ENCODE measurements around the gene ARID1A.

The ARID1A gene

GRCh38 chr1:26694638-26695355 is 1.0 kb upstream of the ARID1A start:
- Histone ChIP-seq H3K36me3 (ENCODE audit: low read length) (0 out of 2 replicates have a peak, but pooled peaks cover 7% of the 10 kb centered on the region), H3F3A (ENCODE audit: insufficient read depth) (peaks cover 38% of the 10 kb centered on the region), H3K27me3 (ENCODE audit: low read length) (no peaks in the 10 kb centered on the region), H3K4me3 (ENCODE audit: insufficient read depth, low read length, poor library complexity, severe bottlenecking) (peak overlapping the region; percentile 61), H3K4me2 (ENCODE audit: low read depth, low read length, poor library complexity, severe bottlenecking) (peak overlapping the region; percentile 83), H4K20me1 (ENCODE audit: low read depth, low read length) (peaks cover 15% of the 10 kb centered on the region), H3K9me3 (ENCODE audit: insufficient read depth, low read length) (no peaks in the 10 kb centered on the region), H3K27ac (ENCODE audit: low read depth, low read length) (peak overlapping the region; percentile 80), H3K9me2 (replicated peaks; ENCODE audit: insufficient read depth, low read length) (no peaks in the 10 kb centered on the region), H3K9ac (ENCODE audit: low read length) (peak overlapping the region; percentile 93), H3K79me2 (ENCODE audit: insufficient read depth, low read length) (peaks cover 35% of the 10 kb centered on the region), H2AFZ (ENCODE audit: low read depth, low read length, severe bottlenecking) (peak overlapping the region; percentile 80)
- TF ChIP-seq EZH2phosphoT487 (conservative IDR thresholded peaks at IDR 0.05; ENCODE audit: low read length): no peak

- Histone ChIP-seq H3K4me2 (ENCODE audit: low read depth, low read length, poor library complexity, severe bottlenecking) (peak overlapping the region; percentile 90), H3K9me2 (replicated peaks; ENCODE audit: insufficient read depth, low read length) (no peaks in the 10 kb centered on the region), H3K9ac (ENCODE audit: low read length) (peak overlapping the region; percentile 93), H3K79me2 (ENCODE audit: insufficient read depth, low read length) (peaks cover 48% of the 10 kb centered on the region), H3K27me3 (ENCODE audit: low read length) (no peaks in the 10 kb centered on the region), H3F3A (ENCODE audit: insufficient read depth) (peaks cover 38% of the 10 kb centered on the region), H3K4me3 (ENCODE audit: insufficient read depth, low read length, poor library complexity, severe bottlenecking) (peak overlapping the region; percentile 61), H2AFZ (ENCODE audit: low read depth, low read length, severe bottlenecking) (no peak overlapping the region), H4K20me1 (ENCODE audit: low read depth, low read length) (peaks cover 29% of the 10 kb centered on the region), H3K9me3 (ENCODE audit: insufficient read depth, low read length) (no peaks in the 10 kb centered on the region), H3K36me3 (ENCODE audit: low read length) (0 out of 2 replicates have a peak, but pooled peaks cover 7% of the 10 kb centered on the region), H3K27ac (ENCODE audit: low read depth, low read length) (peak overlapping the region; percentile 80)
- no peak for TF ChIP-seq EZH2phosphoT487 (conservative IDR thresholded peaks at IDR 0.05; ENCODE audit: low read length)
- TF ChIP-seq CTCF (IDR thresholded peaks at IDR 0.05; ENCODE audit: insufficient read depth, low read length, poor library complexity, severe bottlenecking): no peak
These were observed 371 bp downstream of the ARID1A start for GRCh38 chr1:26696119-26696653.

- TF ChIP-seq CTCF (IDR thresholded peaks at IDR 0.05; ENCODE audit: insufficient read depth, low read length, poor library complexity, severe bottlenecking): no peak
- TF ChIP-seq EZH2phosphoT487 (conservative IDR thresholded peaks at IDR 0.05; ENCODE audit: low read length): no peak
- no peaks in the 10 kb centered on the region for H3K9me3 ChIP-seq (ENCODE audit: insufficient read depth, low read length)
- no peaks in the 10 kb centered on the region for H3K9me2 ChIP-seq (replicated peaks; ENCODE audit: insufficient read depth, low read length)
- H3K4me3 ChIP-seq (ENCODE audit: insufficient read depth, low read length, poor library complexity, severe bottlenecking): peak overlapping the region; percentile 61
- peaks cover 55% of the 10 kb centered on the region for H3K79me2 ChIP-seq (ENCODE audit: insufficient read depth, low read length)
- H3K9ac ChIP-seq (ENCODE audit: low read length): peak overlapping the region; percentile 93
- H3F3A ChIP-seq (ENCODE audit: insufficient read depth): peaks cover 34% of the 10 kb centered on the region
- H3K27me3 ChIP-seq (ENCODE audit: low read length): no peaks in the 10 kb centered on the region
- peaks cover 35% of the 10 kb centered on the region for H4K20me1 ChIP-seq (ENCODE audit: low read depth, low read length)
- H2AFZ ChIP-seq (ENCODE audit: low read depth, low read length, severe bottlenecking): no peak overlapping the region
- peak overlapping the region; percentile 90 for H3K4me2 ChIP-seq (ENCODE audit: low read depth, low read length, poor library complexity, severe bottlenecking)
- peaks cover 11% of the 10 kb centered on the region; the same call in 1 of the 2 replicates for H3K36me3 ChIP-seq (ENCODE audit: low read length)
- H3K27ac ChIP-seq (ENCODE audit: low read depth, low read length): peak overlapping the region; percentile 80
These were observed 1.0 kb downstream of the ARID1A start for GRCh38 chr1:26696654-26697430.
